A673 (cell line): Measurements from ENCODE around the gene HERC4. TPM values are rescaled to one million over a fixed set of nuclear protein-coding genes. Genes with fewer than 3 reads are reported as not detected.

Experiments
- BruUV-seq: library from RNA; stranded (reverse); fragments of 400-500 nt; replicated peaks from 2 replicates; lab custom pipeline; 2021; lab: Mats Ljungman, UMichigan
- CTCF ChIA-PET: fragments of 300-600 bp; sonication (Branson Sonifier 250); formaldehyde crosslinking; loops from one replicate; lab custom pipeline; 2022; ENCODE audit warnings: antibody characterized with exemption; lab: Charles Lee
- POLR2A ChIA-PET: fragments of 300-600 bp; sonication (Branson Sonifier 250); formaldehyde crosslinking; loops from one replicate; lab custom pipeline; 2022; ENCODE audit warnings: antibody characterized with exemption; ENCODE audit not compliant: low non-redundant PET; lab: Charles Lee
- DNase-seq: peaks from one replicate; pipeline ENCODE4 v3.0.0-alpha.2; 2015; ENCODE audit warnings: low spot score
- H3K27ac ChIP-seq: fragments of 200-600 bp; sonication (generic); 2 replicates; pipeline ENCODE4 v1.5.1; 2016; ENCODE audit warnings: mixed run types, low read depth, mild to moderate bottlenecking, mixed read lengths, antibody characterized with exemption, low read length; ENCODE audit not compliant: poor library complexity, severe bottlenecking
- H3K27me3 ChIP-seq: fragments of 200-600 bp; sonication (generic); replicated peaks from 2 replicates; pipeline ENCODE4 v1.6.1; 2017; ENCODE audit warnings: mixed run types, low read depth, mild to moderate bottlenecking, mixed read lengths, antibody characterized with exemption, low read length; ENCODE audit not compliant: insufficient read depth, poor library complexity
- H3K36me3 ChIP-seq: fragments of 200-600 bp; sonication (generic); 2 replicates; pipeline ENCODE4 v1.6.1; 2016; ENCODE audit warnings: mixed run types, mild to moderate bottlenecking, mixed read lengths, antibody characterized with exemption, low read length; ENCODE audit not compliant: insufficient read depth, poor library complexity, severe bottlenecking
- H3K4me1 ChIP-seq: fragments of 200-600 bp; sonication (generic); 2 replicates; pipeline ENCODE4 v1.6.1; 2017; ENCODE audit warnings: mixed run types, mild to moderate bottlenecking, mixed read lengths, antibody characterized with exemption, low read length; ENCODE audit not compliant: insufficient read depth, poor library complexity, severe bottlenecking
- H3K4me3 ChIP-seq: fragments of 200-600 bp; sonication (generic); 2 replicates; pipeline ENCODE4 v1.5.1; 2016; ENCODE audit warnings: low read depth, mixed run types, mild to moderate bottlenecking, mixed read lengths, low read length; ENCODE audit not compliant: poor library complexity, severe bottlenecking
- H3K9me3 ChIP-seq: fragments of 200-600 bp; sonication (generic); 2 replicates; pipeline ENCODE4 v1.6.1; 2016; ENCODE audit warnings: mixed run types, low read depth, mild to moderate bottlenecking, mixed read lengths, antibody characterized with exemption, low read length; ENCODE audit not compliant: poor library complexity, severe bottlenecking
- CTCF ChIP-seq: fragments of 300-800, 200-600 bp; sonication (generic); conservative IDR thresholded peaks from 2 replicates; pipeline ENCODE4 v1.5.1; 2017; ENCODE audit warnings: low read depth, mild to moderate bottlenecking, antibody characterized with exemption, low read length, moderate library complexity, mixed read lengths
- EZH2 ChIP-seq: fragments of 200-600 bp; sonication (generic); IDR thresholded peaks from 2 replicates; pipeline ENCODE4 v1.6.1; 2017; ENCODE audit warnings: borderline replicate concordance, low read depth, mild to moderate bottlenecking, mixed read lengths, antibody characterized with exemption, low read length; ENCODE audit not compliant: poor library complexity, severe bottlenecking
- intact Hi-C: fragments of 100-400 bp; cut with micrococcal nuclease; formaldehyde crosslinking; loops from one replicate; pipeline ENCODE4 v1.10.0; 2022; ENCODE audit not compliant: unreplicated experiment
- total RNA-seq: library from RNA; stranded (reverse); gene quantifications from 2 replicates; pipeline ENCODE4 v1.2.3, GENCODE V29; 2021

Gene HERC4
- total RNA-seq, 1 experiment from 2014 or later: 52.2 TPM

- ChIA-PET POLR2A (interaction anchor here (0.6 kb wide), 1 partner anchor 248 kb away, joined by 3 read pairs; the partner anchor contains the start of gene DNAJC12), CTCF (interaction anchor here (0.6 kb wide), 1 partner anchor 31 kb away, joined by 3 read pairs; no protein-coding TSS in a partner anchor)
- no peak for TF ChIP-seq EZH2
- no TSS peak for BruUV-seq
- Histone ChIP-seq H3K9me3 (no peaks in the 10 kb centered on the region), H3K4me1 (peaks cover 35% of the 10 kb centered on the region), H3K36me3 (no peaks in the 10 kb centered on the region), H3K27me3 (no peaks in the 10 kb centered on the region), H3K27ac (no peak overlapping the region), H3K4me3 (no peak overlapping the region)
- intact Hi-C loops: no loop called here
- DNase-seq: peak; percentile 28
Observed at GRCh38 chr10:68086011-68086410, 10.9 kb upstream of the HERC4 start.

GRCh38 chr10:68084469-68084868 is 9.4 kb upstream of the HERC4 start:
- intact Hi-C loops: loop anchor here (5.0 kb wide), 2 partner anchors 218 to 222 kb away; no protein-coding TSS in a partner anchor
- ChIA-PET POLR2A (interaction anchor here (0.7 kb wide), 1 partner anchor 16 kb away, joined by 5 read pairs; no protein-coding TSS in a partner anchor), CTCF (interaction anchor here (1.0 kb wide), 1 partner anchor 71 kb away, joined by 6 read pairs; no protein-coding TSS in a partner anchor)
- Histone ChIP-seq H3K4me3 (no peak overlapping the region), H3K27me3 (no peaks in the 10 kb centered on the region), H3K36me3 (no peaks in the 10 kb centered on the region), H3K9me3 (no peaks in the 10 kb centered on the region), H3K4me1 (peaks cover 35% of the 10 kb centered on the region), H3K27ac (no peak overlapping the region)
- no peak for DNase-seq
- TF ChIP-seq CTCF: no peak
- no peak for TF ChIP-seq EZH2
- no TSS peak for BruUV-seq

- POLR2A ChIA-PET: interaction anchor here (0.7 kb wide), 1 partner anchor 17 kb away, joined by 5 read pairs; no protein-coding TSS in a partner anchor
- intact Hi-C loops: loop anchor here (1.0 to 5.0 kb wide), 4 partner anchors 72 to 222 kb away; no protein-coding TSS in a partner anchor
- no peaks in the 10 kb centered on the region for H3K27me3 ChIP-seq
- no peaks in the 10 kb centered on the region for H3K36me3 ChIP-seq
- CTCF ChIA-PET: interaction anchor here (1.0 kb wide), 1 partner anchor 72 kb away, joined by 6 read pairs; no protein-coding TSS in a partner anchor
- DNase-seq: no peak
- no peak overlapping the region for H3K4me3 ChIP-seq
- H3K9me3 ChIP-seq: no peaks in the 10 kb centered on the region
- no peak overlapping the region for H3K27ac ChIP-seq
- TF ChIP-seq EZH2: no peak
- TF ChIP-seq CTCF: no peak
- peaks cover 35% of the 10 kb centered on the region for H3K4me1 ChIP-seq
- BruUV-seq: no TSS peak
Observed at GRCh38 chr10:68083953-68084352, 8.9 kb upstream of the HERC4 start.
